Left kidney (tissue), 8 donors: ENCODE data around the gene PNPLA3. TPM values are rescaled to one million over a fixed set of nuclear protein-coding genes. Genes with fewer than 3 reads are reported as not detected.

Experiments
- DNase-seq: peaks from one replicate; pipeline ENCODE4 v3.0.0-alpha.2; 2013
- long read RNA-seq, 8 donors: transcript quantifications; one replicate each; lab custom pipeline, GENCODE V29; 2026
- polyA plus RNA-seq: library from polyadenylated mRNA; unstranded; fragments of 120-200 nt; gene quantifications from one replicate; pipeline ENCODE4 v1.2.1, GENCODE V29; 2013; ENCODE audit not compliant: insufficient read length

Gene PNPLA3, protein sequence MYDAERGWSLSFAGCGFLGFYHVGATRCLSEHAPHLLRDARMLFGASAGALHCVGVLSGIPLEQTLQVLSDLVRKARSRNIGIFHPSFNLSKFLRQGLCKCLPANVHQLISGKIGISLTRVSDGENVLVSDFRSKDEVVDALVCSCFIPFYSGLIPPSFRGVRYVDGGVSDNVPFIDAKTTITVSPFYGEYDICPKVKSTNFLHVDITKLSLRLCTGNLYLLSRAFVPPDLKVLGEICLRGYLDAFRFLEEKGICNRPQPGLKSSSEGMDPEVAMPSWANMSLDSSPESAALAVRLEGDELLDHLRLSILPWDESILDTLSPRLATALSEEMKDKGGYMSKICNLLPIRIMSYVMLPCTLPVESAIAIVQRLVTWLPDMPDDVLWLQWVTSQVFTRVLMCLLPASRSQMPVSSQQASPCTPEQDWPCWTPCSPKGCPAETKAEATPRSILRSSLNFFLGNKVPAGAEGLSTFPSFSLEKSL
- 2.0 TPM for polyA plus RNA-seq
- long read RNA-seq, donor 1, result 0 reads
- long read RNA-seq, donor 2, result 0 reads
- long read RNA-seq, donor 3, result 0 reads
- long read RNA-seq, donor 4, result 0 reads
- long read RNA-seq, donor 5, partial matches to known transcripts, result 0 of 2 reads
- long read RNA-seq, donor 5, other reads (novel, unspliced or antisense), result 0 of 2 reads
- long read RNA-seq, donor 6, result 0 reads
- long read RNA-seq, donor 7, result 0 reads
- long read RNA-seq, donor 8, result 0 reads

DNA sequence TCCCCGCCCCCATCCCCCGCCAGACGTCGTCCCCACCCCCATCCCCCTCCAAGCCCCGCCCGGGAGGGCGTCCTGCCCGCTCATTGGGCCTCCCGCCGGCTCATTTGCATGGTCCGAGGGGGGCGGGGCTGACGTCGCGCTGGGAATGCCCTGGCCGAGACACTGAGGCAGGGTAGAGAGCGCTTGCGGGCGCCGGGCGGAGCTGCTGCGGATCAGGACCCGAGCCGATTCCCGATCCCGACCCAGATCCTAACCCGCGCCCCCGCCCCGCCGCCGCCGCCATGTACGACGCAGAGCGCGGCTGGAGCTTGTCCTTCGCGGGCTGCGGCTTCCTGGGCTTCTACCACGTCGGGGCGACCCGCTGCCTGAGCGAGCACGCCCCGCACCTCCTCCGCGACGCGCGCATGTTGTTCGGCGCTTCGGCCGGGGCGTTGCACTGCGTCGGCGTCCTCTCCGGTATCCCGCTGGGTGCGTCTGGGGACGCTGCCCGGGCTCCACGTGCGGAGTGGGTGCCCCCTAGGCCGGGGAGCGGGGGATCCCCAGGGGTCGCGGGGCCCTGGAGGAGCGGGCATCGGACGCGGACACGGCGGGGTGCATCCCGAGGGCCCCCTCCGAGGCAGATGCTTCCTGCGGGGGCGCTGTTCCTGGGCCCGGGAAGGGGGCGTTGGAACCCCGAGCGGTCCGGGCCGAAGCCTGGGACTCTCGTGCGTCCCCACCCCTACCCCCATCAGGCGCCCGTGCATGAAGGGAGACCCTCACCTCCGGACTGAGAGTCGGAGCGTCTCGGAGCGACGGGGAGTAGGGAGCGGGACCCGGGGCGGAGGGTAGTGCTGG, at the start of gene PNPLA3:
Gene PNPLA3, plus strand, starts transcription at position 175 of the 834 bp plus-strand sequence. Its CDS starts 107 bp downstream, at position 282.
- peak; percentile 91 for DNase-seq

DNA sequence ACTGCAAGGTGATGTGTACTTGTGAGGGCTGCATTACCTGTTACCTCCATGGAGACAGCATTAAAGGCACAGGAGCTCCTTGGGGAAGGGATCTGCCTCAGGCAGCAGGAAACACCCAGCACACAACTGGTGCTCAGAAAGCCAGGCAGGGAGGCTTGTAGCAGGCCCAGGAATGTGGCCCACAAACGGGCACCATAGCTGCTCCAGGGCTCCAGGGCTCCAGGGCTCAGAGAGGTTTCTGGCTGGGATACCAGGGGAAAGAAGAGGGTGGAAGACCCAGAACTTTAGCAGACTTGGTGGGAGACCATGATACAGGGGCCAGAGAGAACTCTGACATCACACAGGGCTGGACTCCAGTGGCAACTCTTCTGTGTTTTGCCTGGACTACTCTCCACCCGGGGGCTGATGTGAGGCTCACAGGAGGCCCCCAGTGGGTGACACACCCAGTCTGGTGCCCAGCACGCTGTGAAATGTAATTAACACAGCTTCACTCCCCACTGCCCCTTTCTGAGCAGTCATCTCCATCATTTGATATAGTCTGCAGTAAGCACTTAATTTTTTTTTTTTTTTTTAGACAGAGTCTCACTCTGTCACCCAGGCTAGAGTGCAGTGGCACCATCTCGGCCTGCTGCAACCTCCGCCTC, 46.6 kb upstream of the PNPLA3 start:
- DNase-seq, result no peak

DNA sequence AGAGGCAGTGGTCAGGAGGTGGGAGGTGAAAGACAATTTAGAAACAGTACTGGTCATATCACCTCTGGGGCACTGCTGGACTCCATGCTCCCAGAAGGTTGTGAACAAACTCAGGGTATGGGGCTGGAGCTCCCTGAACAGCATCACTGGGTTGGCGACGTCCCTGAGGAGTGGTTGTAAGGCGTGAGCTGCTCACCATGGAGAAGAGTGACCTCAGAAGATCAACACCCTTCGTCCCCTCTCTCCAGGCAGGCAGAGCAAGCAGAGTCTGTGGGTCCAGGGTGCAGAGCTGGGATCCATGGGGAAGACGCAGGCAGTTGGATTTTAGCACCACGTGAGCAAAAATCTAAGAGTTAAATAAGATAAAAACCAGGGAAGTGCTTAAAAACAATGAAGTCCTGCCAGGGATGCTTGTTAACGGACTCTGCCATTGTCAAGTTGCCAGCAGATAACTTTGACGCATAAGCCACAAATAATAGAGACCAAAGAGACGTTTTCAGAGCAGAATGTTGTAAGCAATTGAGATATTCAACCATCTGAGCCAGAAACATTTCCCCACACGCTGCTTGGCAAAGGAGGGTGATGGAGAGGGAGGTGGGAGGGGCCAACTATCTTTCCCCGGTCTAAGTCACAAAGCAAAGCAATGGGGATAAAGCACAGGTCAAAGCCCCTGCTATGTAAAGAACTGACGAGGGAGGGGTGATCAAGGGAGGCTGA, 45.4 kb upstream of the PNPLA3 start:
- DNase-seq, result no peak

DNA sequence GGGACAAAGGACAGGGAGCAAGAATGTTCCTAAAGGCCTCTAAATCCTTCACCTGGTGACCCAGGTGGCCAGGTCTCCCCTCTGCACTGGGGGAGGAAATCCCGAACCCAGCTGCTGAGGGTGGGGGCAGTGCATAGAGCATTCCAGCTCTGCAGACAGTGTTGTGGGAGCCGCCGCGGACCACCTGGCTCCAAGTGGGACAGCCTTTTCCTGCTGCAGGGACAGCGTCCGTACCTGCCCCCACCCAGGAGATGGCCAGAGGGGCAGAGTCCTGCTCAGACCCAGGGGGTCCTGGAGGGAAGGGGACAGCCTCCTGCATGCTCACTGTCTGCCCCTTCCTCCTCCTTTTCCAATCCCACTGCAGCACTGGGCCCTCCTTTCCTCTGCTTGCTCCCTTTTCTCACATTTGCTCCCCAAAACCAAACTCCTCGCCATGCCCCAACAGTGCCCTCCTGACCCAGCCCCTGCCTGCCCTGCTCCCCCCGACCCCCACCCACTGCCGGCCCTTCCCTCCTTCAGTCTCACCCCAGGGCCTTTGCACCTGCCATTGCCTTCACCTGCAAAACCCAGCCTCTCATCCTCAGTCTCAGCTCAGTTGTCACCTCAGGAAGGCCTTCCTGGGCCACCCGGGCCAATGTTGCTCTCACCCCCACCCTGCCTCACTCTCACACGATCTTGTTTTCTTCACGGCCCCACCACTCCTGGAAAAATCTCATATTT, 44.6 kb upstream of the PNPLA3 start:
- DNase-seq, result no peak

DNA sequence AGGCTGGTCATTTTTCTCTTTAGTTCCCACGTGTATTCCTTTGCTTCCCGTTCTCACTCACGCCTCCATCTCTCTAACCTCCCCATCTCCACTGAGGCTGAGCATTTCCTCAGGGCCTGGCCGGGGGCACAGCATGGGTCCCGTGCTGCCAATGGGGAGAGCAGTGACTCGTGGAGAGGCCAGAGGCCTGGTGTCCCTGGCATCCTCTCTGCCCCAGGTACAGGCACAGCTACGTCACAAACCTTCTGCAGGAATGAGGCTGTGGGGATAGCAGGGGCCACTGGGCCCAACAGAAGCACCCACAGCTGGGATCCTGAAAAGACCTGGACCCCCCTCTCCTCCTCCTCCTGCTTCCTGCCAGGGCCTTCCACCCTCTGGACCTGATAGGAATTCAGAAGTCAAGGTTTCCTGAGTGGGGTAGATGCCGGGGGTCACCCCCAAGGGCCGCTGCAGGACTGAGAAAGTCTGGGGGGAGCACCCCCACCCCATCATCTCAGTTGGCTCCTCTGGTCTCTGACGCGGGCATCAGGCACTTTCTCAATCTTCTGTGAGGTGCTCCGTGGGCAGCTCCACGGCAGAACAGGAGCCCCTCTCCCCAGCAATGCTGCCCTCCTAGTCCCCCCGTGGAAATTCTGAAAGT, 43.6 kb upstream of the PNPLA3 start:
- DNase-seq, result no peak

DNA sequence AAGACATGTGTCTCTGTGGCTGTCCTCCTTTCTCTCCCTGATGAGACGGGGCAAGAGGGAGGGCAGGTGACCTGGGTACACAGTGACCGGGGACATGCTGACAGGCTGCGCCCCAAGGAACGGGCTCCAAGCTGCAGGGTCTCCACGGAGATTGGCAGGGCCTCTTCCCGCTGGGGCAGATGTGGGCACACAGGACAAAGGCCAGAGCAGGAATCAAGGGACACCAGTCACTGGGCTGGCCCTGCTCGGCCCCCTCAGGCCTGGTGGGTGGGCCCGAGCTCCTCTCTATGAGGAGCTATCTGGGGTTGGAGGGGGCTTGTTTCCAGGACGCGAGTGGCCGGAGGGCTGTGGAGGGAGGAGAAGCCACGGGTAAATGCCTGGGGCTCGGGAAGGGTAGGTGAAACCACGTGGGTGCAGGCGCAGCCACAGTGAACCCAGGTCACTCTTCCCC, 43.0 kb upstream of the PNPLA3 start:
- DNase-seq, result no peak

DNA sequence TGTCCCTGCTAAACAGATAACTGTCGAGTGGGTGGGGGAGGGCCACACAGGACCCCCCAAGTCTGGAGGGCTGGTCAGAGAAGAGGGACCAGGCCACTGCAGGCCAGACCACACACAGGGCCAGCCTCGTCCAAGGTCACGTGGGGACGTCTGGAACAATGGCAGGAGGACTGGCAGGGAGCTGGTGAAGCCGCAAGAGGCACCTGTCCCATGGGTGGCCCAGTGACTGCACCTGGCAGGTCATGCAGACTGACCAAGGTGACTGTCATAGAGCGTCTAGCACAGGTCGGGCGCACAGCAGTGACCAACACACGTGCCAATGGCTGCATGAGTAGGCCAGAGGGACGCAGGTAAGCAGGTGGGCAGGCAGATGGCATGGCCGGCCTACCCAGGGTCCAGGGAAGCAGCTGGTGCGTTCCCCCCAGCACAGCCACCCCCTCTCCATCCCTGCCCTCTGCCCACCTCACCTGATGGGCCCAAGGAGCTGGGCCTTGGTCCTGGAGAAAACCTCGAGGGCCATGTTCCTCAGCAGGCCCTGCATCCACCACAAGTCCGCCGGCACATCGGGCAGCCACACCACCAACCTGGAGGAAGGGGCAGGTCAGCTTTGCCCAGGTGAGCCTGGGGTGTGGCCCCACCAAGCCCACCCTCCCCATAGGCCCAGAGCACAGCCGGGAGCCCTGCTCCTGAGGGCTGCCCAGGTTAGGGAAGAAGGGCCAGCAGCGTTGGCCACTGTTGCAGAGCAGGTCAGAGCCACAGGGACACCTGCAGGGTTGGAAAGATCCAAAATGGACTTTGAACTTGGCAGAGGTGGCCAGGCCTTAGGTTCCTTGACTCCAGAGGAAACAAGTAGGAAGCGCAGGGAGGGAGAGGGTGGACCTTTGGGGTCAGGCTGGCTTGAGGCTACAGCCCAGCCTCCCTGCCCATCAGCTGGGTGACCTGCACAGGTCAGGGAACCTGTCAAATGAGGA, 42.2 kb upstream of the PNPLA3 start:
- no peak for DNase-seq

DNA sequence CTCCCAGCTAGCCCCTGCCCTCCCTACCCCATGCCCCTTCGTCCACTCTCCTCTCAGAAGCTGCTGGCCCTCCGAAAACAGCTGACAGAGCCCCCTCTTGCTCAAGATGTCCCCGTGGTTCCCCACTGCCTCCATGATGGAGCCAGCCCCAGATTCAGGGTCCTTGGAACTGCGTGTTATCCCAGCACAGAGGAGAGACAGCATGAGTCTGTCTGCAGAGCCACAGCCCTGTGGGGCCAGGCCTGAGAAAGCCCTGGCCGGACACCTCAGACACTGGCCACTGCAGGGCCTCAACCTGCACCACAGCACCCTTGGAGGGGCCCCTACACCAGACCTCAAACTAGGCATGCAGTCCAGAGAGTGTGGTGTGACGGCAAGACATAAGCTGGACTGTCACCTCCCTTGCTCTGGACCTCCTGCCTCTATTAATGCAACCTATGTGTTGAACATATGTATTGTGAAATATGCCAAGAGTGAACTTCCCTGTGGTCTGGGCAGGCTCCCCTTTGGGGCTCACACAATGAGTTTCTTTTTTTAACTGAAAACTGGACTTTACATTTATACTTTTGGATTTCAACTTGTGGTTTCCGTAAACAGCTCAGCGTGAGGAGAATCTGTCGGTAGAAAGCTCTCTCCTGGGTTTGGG, 41.4 kb upstream of the PNPLA3 start:
- no peak for DNase-seq

DNA sequence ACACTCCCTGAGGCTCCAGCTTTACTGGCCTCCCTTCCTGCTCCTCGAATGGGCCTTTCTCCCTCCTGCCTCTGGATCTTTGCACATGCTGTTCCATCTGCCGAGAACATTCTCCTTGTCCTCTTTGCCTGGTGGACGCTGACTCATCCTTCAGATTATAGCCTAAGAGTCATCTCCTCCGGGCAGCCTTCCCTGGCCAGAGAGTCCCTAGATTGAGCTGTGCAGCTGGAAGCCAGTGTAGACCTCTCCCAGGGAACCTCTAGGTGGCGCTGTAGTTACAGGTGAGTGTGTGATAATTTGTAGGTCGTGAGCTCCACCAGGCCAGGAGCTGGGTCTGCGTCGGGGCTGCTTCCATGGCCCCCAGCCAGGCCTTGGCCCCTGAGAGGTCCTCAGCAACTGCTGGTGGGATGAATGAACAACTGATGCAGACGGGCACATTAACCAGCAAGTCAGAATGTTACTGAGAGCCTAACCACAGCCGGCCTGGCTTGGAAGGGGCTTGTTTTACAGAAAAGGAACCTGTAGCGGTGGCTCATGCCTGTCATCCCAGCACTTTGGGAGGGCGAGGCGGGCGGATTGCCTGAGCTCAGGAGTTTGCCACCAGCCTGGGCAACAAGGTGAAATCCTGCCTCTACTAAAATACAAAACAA, 40.5 kb upstream of the PNPLA3 start:
- peak; percentile 67 for DNase-seq

DNA sequence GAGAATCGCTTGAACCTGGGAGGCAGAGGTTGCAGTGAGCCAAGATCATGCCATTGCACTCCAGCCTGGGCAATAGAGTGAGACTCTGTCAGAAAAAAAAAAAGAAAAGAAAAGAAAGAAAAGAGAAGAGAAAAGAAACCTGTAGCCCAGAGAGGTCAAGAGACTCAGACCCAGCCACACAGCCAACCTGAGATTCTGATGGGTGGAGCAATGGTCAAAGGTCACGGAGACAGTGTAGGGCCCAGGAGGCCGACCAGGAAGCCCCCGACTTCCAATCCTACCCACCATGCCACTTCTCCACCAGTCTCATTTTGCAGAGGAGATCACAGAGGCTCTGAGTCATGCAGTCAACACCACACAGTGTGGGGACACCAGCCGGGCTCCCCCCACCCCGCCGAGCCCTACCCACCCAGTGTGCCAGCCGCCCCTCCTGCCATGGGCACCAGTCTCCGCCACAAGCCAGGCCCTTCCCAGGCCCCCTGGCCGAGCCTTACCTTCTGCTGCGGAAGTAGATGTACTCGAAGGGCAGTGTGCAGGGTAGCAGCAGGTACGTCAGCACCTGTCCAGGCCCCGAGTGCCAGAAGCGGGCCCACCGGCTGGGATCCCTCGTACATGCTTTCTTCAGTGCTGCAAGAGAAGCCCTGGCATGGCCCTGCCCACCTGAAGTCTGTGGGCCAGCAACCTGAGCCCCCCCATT, 39.7 kb upstream of the PNPLA3 start:
- DNase-seq, result no peak

DNA sequence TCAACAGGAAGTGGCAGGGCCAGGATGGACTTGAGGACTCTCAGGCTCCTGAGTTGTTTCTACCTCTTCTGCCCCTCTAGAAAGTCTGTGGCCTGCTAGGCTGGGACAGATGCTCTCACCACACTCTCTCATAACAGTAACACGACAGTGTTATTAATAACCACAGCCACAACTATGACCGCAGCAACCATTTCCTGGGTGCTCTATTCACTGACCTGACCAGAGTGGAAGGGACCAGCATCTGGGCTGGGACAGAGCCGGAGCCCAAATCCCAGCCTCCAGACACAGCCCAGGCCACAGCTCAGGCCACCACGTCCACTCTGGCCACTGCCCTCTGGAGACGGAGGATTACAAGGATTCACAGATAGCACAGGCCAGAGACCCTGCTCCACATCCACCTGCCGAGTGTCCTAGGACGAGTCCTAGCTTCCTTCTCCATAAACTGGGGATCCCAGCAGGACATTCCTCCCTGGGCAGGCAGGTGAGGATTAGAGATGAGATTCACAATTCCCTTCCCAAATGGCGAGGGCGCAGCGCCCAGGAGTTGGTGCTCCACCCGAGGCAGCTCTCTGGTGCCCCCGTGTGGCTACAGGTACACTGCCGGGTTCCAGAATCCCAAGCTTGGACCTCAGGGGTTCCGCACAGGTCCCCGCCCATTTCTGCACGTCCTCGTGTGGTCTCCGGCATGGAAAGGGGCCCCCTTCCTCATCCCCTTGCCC, 38.8 kb upstream of the PNPLA3 start:
- DNase-seq, result no peak

DNA sequence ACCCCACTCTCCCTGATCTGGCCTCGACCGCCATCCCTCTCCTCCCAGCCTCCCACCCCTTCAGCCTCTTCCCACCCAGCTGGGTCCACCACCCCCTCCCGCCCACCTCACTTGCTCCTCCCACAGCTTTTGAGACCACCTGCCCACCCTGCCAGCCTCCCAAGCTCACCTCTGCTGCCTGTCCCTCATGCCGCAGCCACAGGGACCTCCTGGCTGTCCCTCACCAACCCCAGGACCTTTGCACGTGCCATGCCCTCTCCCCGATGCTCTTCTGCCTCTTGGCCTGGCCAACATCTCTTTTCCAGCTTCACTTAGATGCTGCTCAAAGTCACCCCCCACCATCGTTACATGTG, 38.3 kb upstream of the PNPLA3 start:
- no peak for DNase-seq

DNA sequence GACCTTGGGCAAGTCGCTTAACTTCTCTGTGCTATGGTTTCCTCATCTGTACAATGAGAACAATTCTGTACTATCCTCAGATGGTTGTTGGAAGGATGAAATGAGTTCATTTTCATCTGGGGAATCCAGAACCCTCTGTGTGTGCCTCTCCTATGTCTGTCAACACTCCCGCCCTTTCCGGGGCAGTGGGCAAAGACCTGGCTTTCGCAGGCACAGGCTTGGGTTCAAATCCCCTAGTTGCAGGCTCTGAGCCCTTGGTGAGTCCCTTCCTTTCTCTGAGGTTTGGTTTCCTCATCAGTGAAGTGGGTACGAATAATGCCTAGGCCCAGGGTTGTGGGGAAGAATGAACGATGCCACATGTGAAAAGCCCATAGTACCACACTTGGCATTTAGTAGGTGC, 37.8 kb upstream of the PNPLA3 start:
- no peak for DNase-seq

DNA sequence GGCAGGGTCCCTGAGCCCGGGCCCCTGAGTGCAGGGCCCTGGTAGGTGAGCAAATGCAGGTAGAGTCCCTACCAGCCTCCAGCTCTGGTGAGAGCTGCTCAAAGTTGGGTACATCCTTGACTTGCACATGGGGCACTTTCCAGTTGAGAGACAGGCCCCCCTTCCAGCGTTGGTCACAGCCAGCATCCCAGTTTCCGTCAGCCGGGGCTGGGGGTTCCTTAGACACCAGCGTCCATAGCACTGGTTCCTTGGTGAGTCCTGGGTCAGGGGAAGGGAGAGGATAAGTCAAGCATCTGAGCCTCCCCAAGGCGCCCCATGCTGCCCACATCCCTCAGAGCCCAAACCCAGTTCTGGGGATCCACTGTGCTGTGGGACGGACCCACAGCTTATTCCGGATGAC, 37.4 kb upstream of the PNPLA3 start:
- no peak for DNase-seq

DNA sequence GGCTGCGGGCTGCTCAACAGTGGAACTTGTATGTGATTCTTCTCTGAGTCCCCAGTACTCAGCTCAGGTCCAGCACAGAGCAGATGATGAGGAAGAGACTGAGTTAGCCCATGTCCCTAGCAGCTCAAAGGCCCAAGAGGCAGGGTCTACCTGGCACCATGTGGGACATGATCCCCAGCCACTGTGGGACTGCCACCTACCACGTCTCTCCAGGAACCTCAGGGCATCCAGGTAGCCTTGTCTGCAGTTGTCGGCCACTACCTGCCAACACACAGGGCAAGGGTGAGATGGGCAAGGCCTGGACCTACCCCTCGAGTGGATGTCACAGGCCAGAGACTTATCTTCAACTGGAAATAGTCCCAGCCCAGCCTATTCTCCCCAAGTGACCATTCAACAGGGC, 36.2 kb upstream of the PNPLA3 start:
- DNase-seq, result no peak

DNA sequence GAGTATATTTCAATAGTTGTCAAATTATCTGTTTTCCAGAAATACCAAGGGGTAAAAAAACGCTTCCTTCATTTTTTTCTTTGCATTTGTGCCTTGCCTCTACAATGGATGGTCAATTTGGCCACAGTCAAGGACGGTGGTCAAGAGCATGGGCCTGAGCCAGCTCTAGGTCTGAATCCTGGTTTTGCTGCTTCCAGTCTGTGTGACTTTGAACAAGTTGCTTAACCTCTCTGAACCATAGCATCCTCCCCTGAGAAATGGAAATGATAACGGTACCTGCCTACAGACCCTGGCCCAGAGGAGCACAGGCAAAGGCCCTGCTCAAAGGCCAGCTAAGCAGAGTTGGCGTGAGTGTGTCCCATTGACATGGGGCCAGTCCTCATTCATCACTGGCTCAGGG, 34.9 kb upstream of the PNPLA3 start:
- DNase-seq, result no peak
